NCI-H1048 (cell line): ENCODE measurements around the gene HIPK2.
"Not testable (repeated sequence)": the region's sequence is repeated elsewhere in the genome, so short reads cannot be mapped to it uniquely, and the experiment has no call there.

Experiments
- DNase-seq: peaks from one replicate; lab custom pipeline; 2025; lab: John Stamatoyannopoulos, UW

Gene HIPK2

DNA sequence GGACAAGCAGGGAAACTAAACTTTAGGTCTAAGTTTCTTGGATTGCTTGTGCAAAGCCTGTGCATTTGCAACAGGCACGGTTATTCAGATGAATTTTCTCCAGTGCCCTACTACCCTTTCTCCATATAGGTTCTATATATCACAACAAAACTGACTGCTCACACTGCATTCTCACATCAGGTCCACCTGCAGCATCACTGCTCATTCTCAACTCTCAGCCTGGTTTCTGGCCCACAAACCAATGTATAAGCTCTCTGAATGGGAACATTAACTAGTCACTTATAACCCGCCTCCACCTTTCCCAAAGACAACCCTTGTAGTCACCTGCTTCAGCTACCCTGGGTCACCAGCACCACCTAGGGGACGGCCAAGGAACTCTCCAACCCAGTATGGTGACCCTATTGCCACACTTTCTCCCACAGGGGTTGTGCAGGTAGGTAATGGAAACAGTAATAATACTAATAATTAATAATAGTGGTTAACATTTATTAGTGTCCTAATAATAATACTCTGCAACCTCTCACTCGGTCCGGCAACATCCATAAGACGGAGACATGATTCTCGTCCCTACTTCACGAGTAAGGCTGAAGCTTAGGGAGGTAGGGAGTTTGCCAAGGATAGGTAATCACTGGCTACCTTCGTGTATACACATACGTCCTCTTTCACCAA, 157.0 kb downstream of the HIPK2 start:
- no peak for DNase-seq

- no peak for DNase-seq
These were observed 158.5 kb downstream of the HIPK2 start for GRCh38 chr7:139619367-139619657.

DNA sequence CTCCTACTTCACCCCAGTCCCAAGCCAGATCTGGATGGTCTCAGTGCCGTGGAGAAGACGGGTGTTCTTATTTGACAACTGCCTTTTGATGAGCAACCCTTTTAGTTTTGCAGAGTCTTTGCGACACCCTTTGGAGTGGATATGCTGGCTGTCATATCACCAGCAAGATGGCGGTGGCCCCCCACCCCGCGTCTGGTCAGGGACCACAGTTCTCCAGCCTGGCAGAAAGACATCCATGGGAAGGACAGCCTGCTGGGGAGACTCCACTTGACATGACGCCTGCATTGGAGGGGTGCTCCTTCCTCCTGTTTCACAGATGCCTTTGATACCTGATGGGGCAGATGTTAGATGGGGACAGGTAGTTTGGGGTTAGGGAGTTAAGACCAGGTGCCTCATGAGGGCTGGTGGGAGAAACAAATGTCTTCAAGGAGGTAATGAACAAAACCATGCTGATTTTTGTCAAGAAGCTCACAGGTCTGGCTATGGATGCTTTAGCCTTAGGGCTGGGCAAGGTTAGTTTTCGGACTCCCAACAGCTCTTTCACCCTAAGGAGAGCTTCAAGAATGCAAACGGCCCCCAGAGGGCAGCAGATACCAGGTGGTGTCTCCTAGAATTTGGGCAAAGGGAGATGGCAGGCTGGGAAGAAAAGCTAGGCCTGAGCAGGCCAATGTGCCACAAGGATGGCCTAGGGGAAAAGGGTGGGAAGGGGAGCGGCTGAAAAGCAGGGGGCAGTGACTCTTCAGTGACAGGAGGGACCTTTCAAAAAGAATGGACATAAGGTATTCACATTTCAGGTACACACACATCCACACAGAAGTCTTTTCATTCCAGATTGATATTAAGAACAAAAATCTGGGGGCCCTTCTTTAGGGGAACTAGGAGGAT, 159.1 kb downstream of the HIPK2 start:
- no peak for DNase-seq

DNA sequence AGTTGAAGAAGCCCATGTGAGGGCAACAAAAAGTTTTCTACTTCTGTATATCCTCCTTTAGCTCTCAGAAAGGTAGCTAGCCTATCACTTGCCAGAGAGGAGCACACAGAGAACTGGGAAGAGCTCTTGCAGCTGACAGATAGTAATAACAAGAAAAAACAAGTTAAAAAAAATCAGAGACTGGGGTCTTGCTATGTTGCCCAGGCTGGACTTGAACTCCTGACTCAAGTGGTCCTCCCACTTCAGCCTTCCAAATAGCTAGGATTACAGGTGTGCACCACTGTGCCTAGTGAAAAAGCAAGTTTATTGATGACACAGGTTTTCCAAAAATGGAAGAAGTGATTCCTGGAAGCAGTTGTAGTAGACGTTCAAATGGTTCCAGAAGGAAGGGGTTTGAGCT, 160.7 kb downstream of the HIPK2 start:
- DNase-seq, result no peak

- no peak for DNase-seq
These were observed 162.9 kb downstream of the HIPK2 start for GRCh38 chr7:139614886-139615285.

DNA sequence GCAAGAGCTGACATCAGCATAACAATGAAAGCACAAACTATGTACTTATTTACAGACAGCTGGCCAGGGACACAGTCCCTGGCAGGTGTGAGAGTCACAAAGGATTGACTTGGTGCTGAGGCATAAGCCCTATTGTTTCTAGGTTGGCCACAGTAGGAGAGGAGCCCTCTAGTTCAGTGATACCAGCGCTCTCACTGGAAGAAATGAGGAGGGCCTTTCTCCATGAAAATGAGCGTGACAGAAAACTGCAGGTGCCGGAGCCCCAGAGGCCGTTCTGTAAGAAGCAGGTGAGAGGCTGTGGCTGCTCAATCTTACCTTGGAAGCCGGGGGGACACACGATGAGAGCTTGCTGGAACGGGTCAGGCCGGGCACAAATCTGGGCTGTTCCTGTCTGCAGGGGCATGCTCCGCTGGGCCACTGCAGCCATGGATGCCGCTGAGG, 163.8 kb downstream of the HIPK2 start:
- no peak for DNase-seq

DNA sequence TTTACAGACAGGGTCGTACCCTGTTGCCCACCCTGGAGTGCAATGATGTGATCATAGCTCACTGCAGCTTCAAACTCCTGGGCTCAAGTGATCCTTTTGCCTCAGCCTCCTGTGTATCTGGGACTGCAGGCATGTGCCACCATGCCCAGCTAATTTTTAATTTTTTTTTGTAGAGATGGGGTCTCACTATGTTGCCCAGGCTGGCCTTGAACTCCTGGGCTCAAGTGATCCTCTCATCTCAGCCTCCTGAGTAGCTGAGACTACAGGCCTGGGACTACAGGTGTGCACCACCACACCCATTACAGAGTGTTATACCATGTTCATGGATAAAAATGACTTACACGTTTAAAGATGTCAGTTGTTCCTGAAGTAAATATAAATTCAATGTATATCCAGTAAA, 166.2 kb downstream of the HIPK2 start:
- not testable (repeated sequence) for DNase-seq

DNA sequence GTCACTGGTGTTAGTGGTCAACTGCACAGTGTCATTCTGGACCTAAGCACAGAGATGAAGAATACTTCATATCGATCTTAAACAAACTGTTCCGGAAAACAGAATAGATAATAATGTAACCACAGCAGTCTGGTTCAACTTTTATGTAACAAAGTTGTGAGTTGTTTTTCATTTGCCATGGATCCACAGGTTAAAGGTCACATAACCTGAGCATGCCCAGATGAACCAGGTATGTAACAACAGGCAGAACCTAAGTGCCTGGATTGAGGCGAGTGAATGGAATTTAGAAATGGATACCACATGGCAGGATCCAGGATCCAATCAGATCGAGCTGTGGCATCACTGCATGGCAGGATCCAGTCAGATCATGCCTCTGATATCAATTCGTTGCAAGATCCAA, 167.2 kb downstream of the HIPK2 start:
- DNase-seq, result no peak

DNA sequence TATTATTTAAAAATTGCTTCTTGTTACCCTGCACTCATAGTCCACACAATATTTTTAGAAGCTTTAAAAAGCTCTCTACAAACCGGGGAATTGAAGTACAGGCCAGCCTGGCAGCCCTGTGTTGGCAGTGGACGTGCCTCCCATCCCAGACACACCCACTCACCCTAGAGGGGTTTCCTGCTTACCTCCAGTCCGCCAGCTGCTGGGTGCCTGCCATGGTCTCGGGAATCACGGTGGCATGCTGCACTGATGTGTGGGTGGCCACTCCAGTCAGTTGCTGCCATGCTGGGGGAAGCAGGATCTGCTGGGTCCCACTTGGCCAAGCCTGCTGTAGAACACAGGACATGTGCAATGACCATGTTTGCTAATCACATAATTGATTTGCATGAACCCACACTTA, 173.9 kb downstream of the HIPK2 start:
- no peak for DNase-seq

- DNase-seq, result no peak
These were observed 174.5 kb downstream of the HIPK2 start for GRCh38 chr7:139603282-139603681.

DNA sequence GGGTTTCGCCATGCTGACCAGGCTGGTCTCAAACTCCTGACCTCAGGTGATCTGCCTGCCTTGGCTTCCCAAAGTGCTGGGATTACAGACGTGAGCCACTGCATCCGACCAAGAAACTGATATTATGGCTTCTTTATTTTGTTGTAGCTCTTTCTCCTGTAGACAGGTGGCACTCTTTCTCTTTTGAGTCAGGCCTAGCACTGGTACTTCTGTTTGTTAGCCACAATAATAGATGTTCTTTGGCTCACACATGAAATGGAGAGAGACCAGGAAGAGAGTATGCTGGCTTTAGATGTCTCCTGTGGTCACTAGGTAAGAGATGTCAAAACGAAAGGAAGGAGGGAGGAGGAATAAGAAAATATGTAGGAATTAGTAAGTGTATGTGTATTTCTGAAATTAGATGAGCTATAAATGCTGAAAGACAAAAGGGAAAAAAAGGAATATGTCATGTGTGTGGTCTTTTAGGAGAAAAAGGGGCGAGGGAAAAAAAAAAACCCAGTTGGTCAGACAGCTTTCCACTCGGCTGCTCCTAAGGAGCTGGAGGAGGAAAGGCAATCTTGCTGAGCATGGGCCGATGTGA, 175.6 kb downstream of the HIPK2 start:
- DNase-seq, result no peak

- DNase-seq, result no peak
These were observed 176.6 kb downstream of the HIPK2 start for GRCh38 chr7:139601176-139601575.

GRCh38 chr7:139600306-139600705, 177.5 kb downstream of the HIPK2 start:
- no peak for DNase-seq

GRCh38 chr7:139598642-139599041, 179.2 kb downstream of the HIPK2 start:
- no peak for DNase-seq

GRCh38 chr7:139597028-139597427, 180.8 kb downstream of the HIPK2 start:
- DNase-seq, result no peak

- DNase-seq, result no peak
These were observed 181.2 kb downstream of the HIPK2 start for GRCh38 chr7:139596626-139597025.

- no peak for DNase-seq
These were observed 182.0 kb downstream of the HIPK2 start for GRCh38 chr7:139595806-139596205.

GRCh38 chr7:139594911-139595476, 182.8 kb downstream of the HIPK2 start:
- DNase-seq, result no peak

GRCh38 chr7:139594090-139594489, 183.7 kb downstream of the HIPK2 start:
- no peak for DNase-seq

- no peak for DNase-seq
These were observed 184.9 kb downstream of the HIPK2 start for GRCh38 chr7:139592801-139593461.

DNA sequence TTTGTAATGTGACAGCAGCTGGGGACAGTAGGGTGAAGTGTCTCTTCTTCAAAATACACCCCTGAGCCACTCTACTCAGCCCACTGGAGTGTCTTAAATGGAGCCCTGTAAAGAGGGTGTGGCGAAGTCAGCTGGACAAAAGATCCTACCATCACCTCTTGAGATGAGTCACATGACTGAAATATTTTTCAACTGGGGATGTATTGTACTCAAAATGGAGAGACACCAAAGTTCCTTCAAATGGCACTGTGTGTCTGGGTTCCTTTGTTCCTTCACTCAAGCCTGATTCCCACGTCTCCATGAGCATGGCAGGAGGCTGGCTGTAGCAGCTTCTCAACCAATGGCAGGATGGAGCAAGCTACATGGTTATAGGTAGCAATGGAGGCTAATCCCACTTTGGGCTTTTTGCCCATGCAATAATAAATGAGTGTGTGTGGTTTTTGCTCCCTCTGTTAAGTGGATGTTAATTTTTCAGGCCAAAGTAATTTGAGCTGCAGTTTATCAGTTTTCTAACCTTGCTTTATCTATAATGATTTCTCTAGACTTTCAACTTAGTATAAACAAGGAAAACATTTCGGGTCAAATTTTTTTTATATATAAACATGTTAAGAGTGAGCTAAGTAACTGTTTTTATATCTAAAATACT, 186.1 kb downstream of the HIPK2 start:
- no peak for DNase-seq

DNA sequence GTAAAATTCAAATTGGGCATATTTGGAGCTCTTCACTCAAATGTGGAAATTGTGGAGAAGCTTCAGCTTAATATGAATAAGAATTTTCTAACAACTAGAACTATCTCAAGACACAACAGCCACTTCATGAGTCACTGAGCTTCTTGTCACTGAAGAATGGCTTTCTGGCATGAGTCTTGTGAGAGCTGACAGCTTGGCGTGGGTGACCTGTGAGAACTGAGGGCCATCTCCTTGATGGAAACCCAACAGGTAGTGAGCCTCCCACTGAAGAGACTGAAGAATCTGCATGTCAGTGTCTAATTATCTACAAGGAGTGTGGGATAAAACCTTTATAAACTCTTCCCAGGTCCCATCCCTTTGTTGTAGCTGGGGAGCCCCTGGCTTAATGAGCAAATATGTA, 188.3 kb downstream of the HIPK2 start:
- no peak for DNase-seq
